Measurements from ENCODE around the gene NINJ2.

- TF ChIP-seq CTCF (IDR thresholded peaks at IDR 0.05; ENCODE audit: low read depth, low read length) (no peak), POLR2A (IDR thresholded peaks at IDR 0.05; ENCODE audit: extremely low read depth, insufficient read length) (no peak), MAX (IDR thresholded peaks at IDR 0.05; ENCODE audit: low read depth, low read length) (no peak), MYC (IDR thresholded peaks at IDR 0.05; ENCODE audit: low read depth, low read length) (no peak)
These were observed 54.8 kb downstream of the NINJ2 start for GRCh38 chr12:608413-608812.
